HG02798 (cell line): ENCODE data around the gene PKD2.
"Not testable (repeated sequence)": the region's sequence is repeated elsewhere in the genome, so short reads cannot be mapped to it uniquely, and the experiment has no call there.

Source experiments
- ATAC-seq: cut with Tn5 transposase; IDR thresholded peaks from one replicate; pipeline ENCODE4 v1.9.1; 2021; ENCODE audit warnings: mild to moderate bottlenecking; ENCODE audit not compliant: unreplicated experiment, poor library complexity

The PKD2 gene

GRCh38 chr4:88107406-88108107, 100.1 kb downstream of the PKD2 start:
- no peak for ATAC-seq

DNA sequence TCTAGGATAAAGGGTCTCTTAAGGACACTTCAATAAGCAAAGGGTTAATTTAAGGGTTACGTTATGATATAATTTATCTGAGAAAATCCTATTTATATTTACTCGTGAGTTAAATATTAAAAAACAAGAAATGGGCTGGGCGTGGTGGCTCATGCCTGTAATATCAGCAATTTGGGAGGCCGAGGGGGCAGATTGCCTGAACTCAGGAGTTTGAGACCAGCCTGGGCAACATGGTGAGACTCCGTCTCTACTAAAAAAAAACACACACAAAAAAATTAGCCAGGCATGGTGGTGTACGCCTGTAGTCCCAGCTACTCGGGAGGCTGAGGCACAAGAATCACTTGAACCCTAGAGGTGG, 100.7 kb downstream of the PKD2 start:
- ATAC-seq: not testable (repeated sequence)

DNA sequence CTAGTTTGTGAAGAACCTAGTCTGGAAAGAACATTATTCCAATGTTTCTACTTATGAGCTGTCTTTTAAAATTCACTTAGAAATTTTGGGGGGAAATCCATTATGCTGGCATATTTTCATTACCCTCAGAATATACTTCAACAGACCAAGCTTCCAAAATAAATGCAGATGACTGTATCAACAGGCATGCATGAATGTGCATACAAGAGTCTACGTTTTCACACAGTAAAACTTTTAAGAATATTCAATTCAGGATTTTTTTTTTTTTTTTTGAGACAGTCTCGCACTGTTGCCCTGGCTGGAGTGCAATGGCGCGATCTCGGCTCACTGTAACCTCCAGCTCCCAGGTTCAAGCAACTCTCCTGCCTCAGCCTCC, 101.3 kb downstream of the PKD2 start:
- no peak for ATAC-seq

GRCh38 chr4:88109123-88109881, 101.9 kb downstream of the PKD2 start:
- no peak for ATAC-seq

GRCh38 chr4:88110826-88111225, 103.4 kb downstream of the PKD2 start:
- no peak for ATAC-seq

DNA sequence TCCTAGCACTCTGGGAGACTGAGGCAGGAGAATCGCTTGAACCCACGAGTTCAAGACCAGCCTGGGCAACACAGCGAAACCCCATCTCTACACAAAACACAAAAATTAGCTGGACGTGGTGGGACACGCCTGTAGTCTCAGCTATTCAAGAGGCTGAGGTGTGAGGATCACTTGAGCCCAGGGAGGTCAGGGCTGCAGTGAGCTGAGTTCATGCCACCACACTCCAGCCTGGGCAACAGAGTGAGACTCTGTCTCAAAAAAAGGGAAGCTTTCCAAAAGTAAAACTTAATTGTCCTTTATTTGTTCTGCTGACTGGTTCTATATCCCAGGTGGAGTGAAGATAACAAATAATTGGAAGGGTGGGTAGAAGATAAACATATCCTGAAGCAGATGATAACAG, 105.4 kb downstream of the PKD2 start:
- no peak for ATAC-seq

GRCh38 chr4:88115587-88115986, 108.2 kb downstream of the PKD2 start:
- no peak for ATAC-seq

GRCh38 chr4:88119943-88120342, 112.5 kb downstream of the PKD2 start:
- ATAC-seq: no peak

DNA sequence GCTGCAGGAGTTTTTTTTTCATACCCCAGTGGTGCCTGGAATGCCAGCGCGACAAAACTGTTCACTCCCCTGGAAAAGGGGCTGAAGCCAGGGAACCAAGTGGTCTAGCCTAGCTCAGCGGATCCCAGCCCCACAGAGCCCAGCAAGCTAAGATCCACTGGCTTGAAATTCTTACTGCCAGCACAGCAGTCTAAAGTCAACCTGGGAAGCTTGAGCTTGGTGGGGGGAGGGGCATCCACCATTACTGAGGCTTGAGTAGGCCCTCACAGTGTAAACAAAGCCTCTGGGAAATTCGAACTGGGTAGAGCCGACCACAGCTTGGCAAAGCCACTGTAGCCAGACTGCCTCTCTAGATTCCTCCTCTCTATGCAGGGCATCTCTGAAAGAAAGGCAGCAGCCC, 114.8 kb downstream of the PKD2 start:
- not testable (repeated sequence) for ATAC-seq
